GM12874 (cell line): ENCODE results near the gene METTL27.

Experiments
- TF ChIP-seq, protein P1 (sequence below): IDR thresholded peaks from 2 replicates; pipeline ENCODE4 v1.5.1; 2011; ENCODE audit warnings: low read depth, mild to moderate bottlenecking, control low read depth, low read length, moderate library complexity; ENCODE audit not compliant: insufficient read depth

METTL27 gene

DNA sequence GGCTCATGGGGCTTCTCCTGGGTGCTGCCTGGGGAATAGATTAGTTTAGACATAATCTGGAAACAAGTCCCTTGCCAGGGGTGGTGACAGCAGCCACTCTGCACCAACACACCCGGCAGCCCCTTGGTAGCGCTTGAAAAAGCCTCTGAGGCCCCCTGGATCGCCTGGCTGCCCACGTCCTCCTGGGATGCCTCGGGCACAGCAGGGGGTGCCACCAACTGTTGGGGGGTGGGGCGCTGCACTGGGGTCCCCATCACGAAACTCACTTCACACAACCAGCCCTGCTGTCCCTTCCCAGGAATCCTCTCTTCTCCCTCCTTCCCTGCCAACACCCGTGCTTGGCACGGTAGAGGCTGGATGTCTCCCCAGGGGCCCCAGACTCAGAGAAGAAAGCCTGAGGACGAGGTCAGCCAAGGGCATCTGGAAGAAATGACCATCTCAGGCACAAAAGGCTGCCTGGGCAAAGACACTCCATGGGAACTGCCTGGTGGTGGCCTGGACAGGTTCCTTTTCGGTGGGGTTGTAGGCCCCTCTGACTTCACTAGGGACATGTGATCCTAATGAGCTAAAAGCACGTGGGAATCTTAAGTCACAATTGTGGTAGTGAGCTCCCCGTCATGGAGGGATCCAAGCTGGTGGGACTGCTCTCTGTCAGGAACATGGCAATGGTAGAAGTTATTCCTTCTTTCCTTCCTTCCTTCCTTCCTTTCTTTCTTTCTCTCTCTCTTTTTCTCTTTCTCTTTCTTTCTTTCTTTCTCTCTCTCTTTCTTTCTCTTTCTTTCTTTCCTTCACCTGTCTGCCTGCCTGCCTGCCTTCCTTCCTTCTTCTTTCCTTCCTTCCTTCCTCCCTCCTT is 30.0 kb upstream of the METTL27 start:
- TF ChIP-seq, protein P1, sequence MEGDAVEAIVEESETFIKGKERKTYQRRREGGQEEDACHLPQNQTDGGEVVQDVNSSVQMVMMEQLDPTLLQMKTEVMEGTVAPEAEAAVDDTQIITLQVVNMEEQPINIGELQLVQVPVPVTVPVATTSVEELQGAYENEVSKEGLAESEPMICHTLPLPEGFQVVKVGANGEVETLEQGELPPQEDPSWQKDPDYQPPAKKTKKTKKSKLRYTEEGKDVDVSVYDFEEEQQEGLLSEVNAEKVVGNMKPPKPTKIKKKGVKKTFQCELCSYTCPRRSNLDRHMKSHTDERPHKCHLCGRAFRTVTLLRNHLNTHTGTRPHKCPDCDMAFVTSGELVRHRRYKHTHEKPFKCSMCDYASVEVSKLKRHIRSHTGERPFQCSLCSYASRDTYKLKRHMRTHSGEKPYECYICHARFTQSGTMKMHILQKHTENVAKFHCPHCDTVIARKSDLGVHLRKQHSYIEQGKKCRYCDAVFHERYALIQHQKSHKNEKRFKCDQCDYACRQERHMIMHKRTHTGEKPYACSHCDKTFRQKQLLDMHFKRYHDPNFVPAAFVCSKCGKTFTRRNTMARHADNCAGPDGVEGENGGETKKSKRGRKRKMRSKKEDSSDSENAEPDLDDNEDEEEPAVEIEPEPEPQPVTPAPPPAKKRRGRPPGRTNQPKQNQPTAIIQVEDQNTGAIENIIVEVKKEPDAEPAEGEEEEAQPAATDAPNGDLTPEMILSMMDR: no peak

DNA sequence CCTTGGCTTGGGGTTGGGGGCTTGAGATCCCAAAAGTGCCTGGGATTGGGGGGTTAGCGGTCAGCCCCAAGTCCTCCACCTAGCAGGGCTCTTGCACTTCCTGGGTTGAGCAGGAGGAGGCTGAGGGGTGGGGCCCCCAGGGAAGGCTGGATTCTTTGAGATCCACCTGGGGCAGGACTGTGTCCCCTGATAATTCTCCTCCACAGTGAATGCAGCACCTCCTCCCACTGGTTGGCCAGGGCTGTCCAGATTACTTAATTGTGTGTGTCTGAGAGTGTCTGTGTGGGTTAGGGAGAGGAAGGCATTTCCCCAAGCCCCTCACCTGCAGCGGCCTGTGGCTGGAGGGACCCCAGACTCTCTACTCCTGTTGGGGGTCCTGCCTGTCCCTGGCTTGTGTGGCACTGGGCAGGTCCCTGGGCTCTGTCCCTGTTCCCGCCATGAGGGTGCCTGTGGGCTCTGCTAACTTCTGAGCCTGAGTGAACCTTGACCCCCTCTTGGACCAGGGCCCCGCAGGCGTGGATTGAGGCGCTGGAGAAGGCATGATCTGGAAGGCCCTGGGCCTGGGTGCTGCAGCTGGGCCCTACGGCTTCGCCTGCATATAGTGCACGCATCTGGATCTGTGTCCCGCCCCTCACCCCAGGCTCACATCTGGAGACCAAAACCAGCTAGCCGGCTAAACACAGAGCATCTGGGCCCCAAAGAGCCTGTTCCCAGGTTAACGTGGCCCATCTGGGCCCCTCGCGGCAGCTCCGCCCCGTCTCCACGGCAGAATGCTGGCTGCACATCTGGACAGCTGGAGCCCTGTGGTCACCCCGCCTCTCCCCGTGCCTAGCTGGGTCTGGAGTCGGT is 29.1 kb upstream of the METTL27 start:
- TF ChIP-seq, protein P1: no peak

DNA sequence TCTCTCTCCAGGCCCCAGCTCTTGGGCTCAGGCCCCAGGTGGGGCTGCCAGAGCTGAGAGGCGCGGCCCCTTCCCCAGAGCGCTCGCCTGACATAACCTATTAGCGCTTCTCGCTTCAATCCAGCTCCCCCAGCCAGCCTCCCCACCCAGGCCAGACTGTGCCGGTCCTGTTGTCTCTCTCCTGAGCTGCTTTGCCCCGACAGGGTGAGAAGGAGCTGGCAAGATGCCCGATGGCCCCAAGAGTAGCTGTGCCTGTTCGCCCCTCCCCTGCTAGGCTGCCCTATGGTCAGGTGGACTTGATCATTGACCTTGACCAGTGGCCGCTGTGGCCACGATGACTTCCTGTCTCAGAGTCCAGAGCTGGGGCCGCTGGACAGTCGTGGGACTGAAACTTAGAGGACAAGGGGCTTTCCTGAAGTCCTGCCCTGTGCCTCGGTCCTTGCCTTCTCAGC is 27.8 kb upstream of the METTL27 start:
- TF ChIP-seq, protein P1: no peak

DNA sequence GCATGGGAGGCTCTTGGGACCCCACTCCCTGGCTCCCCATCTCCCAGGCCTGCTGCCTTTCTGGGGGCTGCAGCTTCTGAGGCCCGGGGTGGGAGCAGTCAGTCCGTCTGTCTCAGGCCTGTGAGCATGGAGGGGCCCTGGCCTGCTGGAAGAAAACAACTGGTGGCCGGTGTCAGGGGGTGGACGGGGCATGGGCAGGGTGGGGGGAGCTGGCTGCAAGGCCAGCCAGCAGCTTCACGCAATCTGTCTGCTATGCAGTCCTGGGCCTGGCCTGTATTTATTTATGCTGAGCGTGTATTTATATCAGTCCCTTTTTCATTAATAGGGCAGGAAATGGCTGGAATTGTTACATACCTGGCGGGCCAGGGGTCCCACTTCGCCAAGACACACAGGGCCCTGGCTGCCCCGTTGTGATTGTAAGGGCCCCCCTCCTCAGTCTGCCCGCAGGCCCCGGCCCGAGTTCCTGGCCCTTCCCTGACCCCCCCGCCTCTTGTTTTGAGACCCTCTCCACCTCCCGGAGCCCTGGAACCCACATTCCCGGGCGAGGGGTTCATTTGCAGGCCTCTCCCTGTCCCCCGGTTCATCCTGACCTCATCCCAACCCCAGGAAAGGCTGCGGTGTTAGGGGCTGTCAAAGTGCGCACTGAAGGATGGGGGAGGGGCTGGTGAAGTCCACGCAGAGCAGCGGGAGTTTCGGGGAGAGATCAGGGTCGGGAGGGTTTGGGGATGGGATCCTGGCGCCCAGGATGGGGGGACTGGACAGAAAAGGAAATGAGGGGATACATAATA is 26.9 kb upstream of the METTL27 start:
- TF ChIP-seq, protein P1: no peak

DNA sequence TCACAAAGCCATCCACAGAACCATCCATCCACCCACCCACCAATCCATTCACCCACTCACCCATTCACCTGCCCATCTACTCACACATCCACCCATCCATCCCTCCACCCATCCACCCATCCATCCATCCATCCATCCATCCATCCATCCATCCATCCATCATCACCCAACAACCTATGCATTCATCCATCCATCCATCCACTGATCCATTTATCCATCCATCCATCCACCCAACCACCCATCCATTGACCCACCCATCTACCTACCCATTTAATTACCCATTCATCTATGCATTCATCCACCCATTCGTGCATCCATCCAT is 24.1 kb upstream of the METTL27 start:
- TF ChIP-seq, protein P1: no peak

DNA sequence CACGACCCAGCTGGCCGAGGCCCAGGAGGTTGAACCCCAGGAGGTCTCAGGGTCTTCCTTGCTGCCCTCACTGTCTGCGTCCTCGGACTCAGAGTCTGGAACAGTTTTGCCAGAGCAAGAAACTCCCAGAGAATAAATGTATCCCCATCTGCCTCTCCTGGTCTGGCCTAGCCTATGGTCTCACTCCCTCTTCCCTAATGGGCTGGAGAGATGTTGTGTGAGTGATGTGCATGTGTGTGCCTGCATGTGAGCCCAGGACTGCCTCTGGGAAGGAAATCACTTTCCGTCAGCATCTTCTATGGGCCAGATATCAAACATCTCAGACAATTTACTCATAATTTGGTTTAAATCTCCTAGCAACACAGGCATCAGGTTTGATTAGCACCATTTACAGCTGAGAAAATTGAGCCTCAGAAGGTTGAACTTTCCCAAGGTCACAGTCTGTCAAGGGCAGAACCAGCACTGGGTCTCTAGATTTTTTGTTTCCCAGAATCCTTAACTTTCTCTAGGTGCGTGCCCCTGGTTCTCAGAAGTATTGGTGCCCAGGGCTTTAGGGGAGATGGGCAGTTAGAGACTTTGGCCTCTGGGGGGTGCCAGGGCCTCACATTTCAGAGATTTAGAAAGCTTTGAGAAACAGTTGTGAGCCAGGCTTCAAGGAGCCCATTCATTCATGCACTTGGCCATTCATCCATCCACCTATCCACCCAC is 23.6 kb upstream of the METTL27 start:
- TF ChIP-seq, protein P1: peak; percentile 52
